Uterus (tissue), 2 donors: Measurements from ENCODE around the gene APAF1.

Source experiments
- POLR2A ChIP-seq, 2 donors: fragments of 450-650 bp; IDR thresholded peaks; one replicate each; pipeline ENCODE4 v1.6.1; 2016; ENCODE audit warnings: antibody characterized with exemption in 2 of 2, mild to moderate bottlenecking in 1 of 2, moderate library complexity in 1 of 2
- TF ChIP-seq, protein P1 (sequence below), 4 experiments: fragments of 200-600 bp in 2 of 4; fragments of 450-650 bp in 2 of 4; sonication (generic) in 2 of 4; IDR thresholded peaks; one replicate each; pipeline ENCODE4 v1.5.1; 2016 to 2019; ENCODE audit warnings: antibody characterized with exemption in 4 of 4, mild to moderate bottlenecking in 2 of 4, moderate library complexity in 1 of 4

DNA sequence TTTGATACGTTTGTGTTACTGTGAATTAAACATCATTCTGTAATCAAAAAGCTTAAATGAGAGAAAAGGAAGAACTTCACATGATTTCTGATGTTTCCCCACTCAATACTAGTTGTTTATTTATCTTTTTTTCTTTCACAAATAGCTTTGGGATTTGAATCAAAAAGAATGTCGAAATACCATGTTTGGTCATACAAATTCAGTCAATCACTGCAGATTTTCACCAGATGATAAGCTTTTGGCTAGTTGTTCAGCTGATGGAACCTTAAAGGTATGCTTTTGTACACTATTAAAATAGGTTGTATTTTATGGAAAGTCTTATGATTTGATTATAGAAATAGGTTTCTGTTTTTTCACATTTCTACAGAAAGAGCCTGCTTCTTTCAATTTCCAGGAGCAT is 41.5 kb downstream of the APAF1 start:
- TF ChIP-seq, protein P1, sequence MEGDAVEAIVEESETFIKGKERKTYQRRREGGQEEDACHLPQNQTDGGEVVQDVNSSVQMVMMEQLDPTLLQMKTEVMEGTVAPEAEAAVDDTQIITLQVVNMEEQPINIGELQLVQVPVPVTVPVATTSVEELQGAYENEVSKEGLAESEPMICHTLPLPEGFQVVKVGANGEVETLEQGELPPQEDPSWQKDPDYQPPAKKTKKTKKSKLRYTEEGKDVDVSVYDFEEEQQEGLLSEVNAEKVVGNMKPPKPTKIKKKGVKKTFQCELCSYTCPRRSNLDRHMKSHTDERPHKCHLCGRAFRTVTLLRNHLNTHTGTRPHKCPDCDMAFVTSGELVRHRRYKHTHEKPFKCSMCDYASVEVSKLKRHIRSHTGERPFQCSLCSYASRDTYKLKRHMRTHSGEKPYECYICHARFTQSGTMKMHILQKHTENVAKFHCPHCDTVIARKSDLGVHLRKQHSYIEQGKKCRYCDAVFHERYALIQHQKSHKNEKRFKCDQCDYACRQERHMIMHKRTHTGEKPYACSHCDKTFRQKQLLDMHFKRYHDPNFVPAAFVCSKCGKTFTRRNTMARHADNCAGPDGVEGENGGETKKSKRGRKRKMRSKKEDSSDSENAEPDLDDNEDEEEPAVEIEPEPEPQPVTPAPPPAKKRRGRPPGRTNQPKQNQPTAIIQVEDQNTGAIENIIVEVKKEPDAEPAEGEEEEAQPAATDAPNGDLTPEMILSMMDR (IDR thresholded peaks at IDR 0.05) = no peak
- TF ChIP-seq POLR2A (IDR thresholded peaks at IDR 0.05) = no peak
